ENCODE results near the gene BNIP1. TPM values are rescaled to one million over a fixed set of nuclear protein-coding genes. Genes with fewer than 3 reads are reported as not detected.

BNIP1 gene
- polyA plus RNA-seq, 3 donors, result 9.2 to 13.6 (median 9.8) TPM

- no peak overlapping the region for H3K27ac Mint-ChIP-seq
- H3K9ac ChIP-seq (ENCODE audit: insufficient read depth, low read length, poor library complexity, severe bottlenecking), result no peak overlapping the region
- H3K36me3 Mint-ChIP-seq, result no peaks in the 10 kb centered on the region
- no peak for TF ChIP-seq CTCF (IDR thresholded peaks at IDR 0.05)
- H3K9me3 ChIP-seq (replicated peaks in 1 of 2; ENCODE audit: control insufficient read depth in 1 of 2, insufficient read depth in 1 of 2, low read length in 2 of 2), result peaks cover 8 to 12% of the 10 kb centered on the region in 2 donors
- intact Hi-C loops (cut with micrococcal nuclease), result no loop called here
- H3K4me3 ChIP-seq (replicated peaks in 1 of 3; ENCODE audit: low read depth in 2 of 3, low read length in 3 of 3), result no peak overlapping the region
- H3K4me3 Mint-ChIP-seq, result no peak overlapping the region
- no peak for DNase-seq
- peaks cover 13 to 37% (median 20%) of the 10 kb centered on the region in 3 donors for H3K27me3 Mint-ChIP-seq (ENCODE audit: low read depth in 3 of 3)
- H3K4me1 Mint-ChIP-seq, result no peaks in the 10 kb centered on the region
- peaks cover 0 to 11% of the 10 kb centered on the region in 2 donors for H3K27me3 ChIP-seq (ENCODE audit: control insufficient read depth in 2 of 2, insufficient read depth in 2 of 2, low read length in 2 of 2)
- no peaks in the 10 kb centered on the region for H3K36me3 ChIP-seq (replicated peaks in 1 of 2; ENCODE audit: control insufficient read depth in 1 of 2, insufficient read depth in 2 of 2, low read length in 2 of 2)
- H3K79me2 ChIP-seq (ENCODE audit: insufficient read depth, low read length), result no peaks in the 10 kb centered on the region
- WGBS (ENCODE audit: insufficient coverage), result 86% methylated on average over 3 of the region's 9 CpGs
- no peak overlapping the region for H3K4me2 ChIP-seq (replicated peaks; ENCODE audit: extremely low read depth, low read length, poor library complexity, severe bottlenecking)
- H3K9me3 Mint-ChIP-seq, result peaks cover 5 to 20% (median 10%) of the 10 kb centered on the region in 7 donors
- H2AFZ ChIP-seq (ENCODE audit: insufficient read depth, low read depth, low read length, poor library complexity, severe bottlenecking), result no peak overlapping the region
- no peak overlapping the region for H3K27ac ChIP-seq (ENCODE audit: low read depth in 1 of 2, low read length in 2 of 2)
- no peaks in the 10 kb centered on the region for H3K4me1 ChIP-seq (ENCODE audit: control insufficient read depth in 1 of 2, insufficient read depth in 2 of 2, low read length in 2 of 2)
- no peaks in the 10 kb centered on the region for H4K20me1 ChIP-seq (ENCODE audit: insufficient read depth, low read length)
Measured at GRCh38 chr5:173197375-173197891, 53.1 kb downstream of the BNIP1 start.

GRCh38 chr5:173198049-173198448 is 53.7 kb downstream of the BNIP1 start:
- intact Hi-C loops (cut with micrococcal nuclease), result no loop called here
- H3K4me1 Mint-ChIP-seq, result no peaks in the 10 kb centered on the region
- H3K36me3 ChIP-seq (replicated peaks in 1 of 2; ENCODE audit: control insufficient read depth in 1 of 2, insufficient read depth in 2 of 2, low read length in 2 of 2), result no peaks in the 10 kb centered on the region

More at GRCh38 chr5:173198049-173198448, 53.7 kb downstream of the BNIP1 start:
- no peak overlapping the region for H3K4me2 ChIP-seq (replicated peaks; ENCODE audit: extremely low read depth, low read length, poor library complexity, severe bottlenecking)
- 97% methylated on average over 3 of the region's 7 CpGs for WGBS (ENCODE audit: insufficient coverage)
- Mint-ChIP-seq H3K27ac (no peak overlapping the region), H3K27me3 (ENCODE audit: low read depth in 3 of 3) (peaks cover 19 to 43% (median 26%) of the 10 kb centered on the region in 3 donors), H3K36me3 (no peaks in the 10 kb centered on the region), H3K4me3 (no peak overlapping the region), H3K9me3 (peaks cover 5 to 20% (median 10%) of the 10 kb centered on the region in 7 donors)
- H3K27ac ChIP-seq (ENCODE audit: low read depth in 1 of 2, low read length in 2 of 2), result no peak overlapping the region
- H3K27me3 ChIP-seq (ENCODE audit: control insufficient read depth in 2 of 2, insufficient read depth in 2 of 2, low read length in 2 of 2), result peaks cover 0 to 17% of the 10 kb centered on the region in 2 donors
- H3K9me3 ChIP-seq (replicated peaks in 1 of 2; ENCODE audit: control insufficient read depth in 1 of 2, insufficient read depth in 1 of 2, low read length in 2 of 2), result peaks cover 8 to 12% of the 10 kb centered on the region in 2 donors
- no peak overlapping the region for H2AFZ ChIP-seq (ENCODE audit: insufficient read depth, low read depth, low read length, poor library complexity, severe bottlenecking)
- no peak overlapping the region for H3K4me3 ChIP-seq (replicated peaks in 1 of 3; ENCODE audit: low read depth in 2 of 3, low read length in 3 of 3)
- no peaks in the 10 kb centered on the region for H4K20me1 ChIP-seq (ENCODE audit: insufficient read depth, low read length)
- no peak for DNase-seq
- H3K79me2 ChIP-seq (ENCODE audit: insufficient read depth, low read length), result no peaks in the 10 kb centered on the region
- no peak for TF ChIP-seq CTCF (IDR thresholded peaks at IDR 0.05)
- H3K4me1 ChIP-seq (ENCODE audit: control insufficient read depth in 1 of 2, insufficient read depth in 2 of 2, low read length in 2 of 2), result no peaks in the 10 kb centered on the region
- H3K9ac ChIP-seq (ENCODE audit: insufficient read depth, low read length, poor library complexity, severe bottlenecking), result no peak overlapping the region

All from CD14-positive monocyte (primary cell).